ENCODE results near the gene MS4A6E. TPM values are rescaled to one million over a fixed set of nuclear protein-coding genes. Genes with fewer than 3 reads are reported as not detected.

Gene MS4A6E
- polyA plus RNA-seq, 2 donors = not detected

GRCh38 chr11:60389279-60389910, 62.3 kb downstream of the MS4A6E start:
- 50 to 51% methylated on average over 5 of the region's 5 CpGs for WGBS, 2 donors
- no peak overlapping the region for H3K4me3 ChIP-seq (ENCODE audit: low read depth in 1 of 2, low read length in 2 of 2)
- no peak overlapping the region for H3K27ac ChIP-seq (ENCODE audit: low read depth in 2 of 2, low read length in 1 of 2)
- no peaks in the 10 kb centered on the region for H3K36me3 ChIP-seq (ENCODE audit: control insufficient read depth in 2 of 2, insufficient read depth in 2 of 2, low read length in 1 of 2)
- no peaks in the 10 kb centered on the region for H3K4me1 ChIP-seq (ENCODE audit: control insufficient read depth in 2 of 2, insufficient read depth in 2 of 2, low read length in 1 of 2)
- no peaks in the 10 kb centered on the region for H3K27me3 ChIP-seq (ENCODE audit: control insufficient read depth in 1 of 2, insufficient read depth in 2 of 2, low read length in 2 of 2)
- H3K9me3 ChIP-seq (ENCODE audit: control insufficient read depth in 2 of 2, insufficient read depth in 1 of 2, low read depth in 1 of 2, low read length in 1 of 2) = no peaks in the 10 kb centered on the region

GRCh38 chr11:60390419-60390818, 63.4 kb downstream of the MS4A6E start:
- H3K27me3 ChIP-seq (ENCODE audit: control insufficient read depth in 1 of 2, insufficient read depth in 2 of 2, low read length in 2 of 2) = no peaks in the 10 kb centered on the region
- no peak overlapping the region for H3K27ac ChIP-seq (ENCODE audit: low read depth in 2 of 2, low read length in 1 of 2)
- no peak overlapping the region for H3K4me3 ChIP-seq (ENCODE audit: low read depth in 1 of 2, low read length in 2 of 2)
- H3K36me3 ChIP-seq (ENCODE audit: control insufficient read depth in 2 of 2, insufficient read depth in 2 of 2, low read length in 1 of 2) = no peaks in the 10 kb centered on the region
- no peaks in the 10 kb centered on the region for H3K9me3 ChIP-seq (ENCODE audit: control insufficient read depth in 2 of 2, insufficient read depth in 1 of 2, low read depth in 1 of 2, low read length in 1 of 2)
- H3K4me1 ChIP-seq (ENCODE audit: control insufficient read depth in 2 of 2, insufficient read depth in 2 of 2, low read length in 1 of 2) = no peaks in the 10 kb centered on the region

Other genes with a start within 250 kb of the MS4A6E start
- gene MS4A2, start 238.6 kb upstream of the MS4A6E start, polyA plus RNA-seq = under 1 TPM; 0.08 to 0.42 TPM
- 10 to 100 TPM in 1 of 2 donors, 1 to 10 TPM in 1; 7.4 to 11.4 TPM for gene MS4A6A, start 144.2 kb upstream of the MS4A6E start, polyA plus RNA-seq
- under 1 TPM; 0.37 to 0.51 TPM for gene MS4A4E, start 84.1 kb upstream of the MS4A6E start, polyA plus RNA-seq
- gene MS4A4A, start 46.6 kb upstream of the MS4A6E start, polyA plus RNA-seq = 1 to 10 TPM; 1.3 to 1.7 TPM
- gene MS4A7, start 51.3 kb downstream of the MS4A6E start, polyA plus RNA-seq = 1 to 10 TPM; 1.1 to 1.3 TPM
- under 1 TPM; 0.16 to 0.26 TPM for gene MS4A14, start 69.2 kb downstream of the MS4A6E start, polyA plus RNA-seq
- not detected for gene MS4A5, start 102.3 kb downstream of the MS4A6E start, polyA plus RNA-seq
- gene MS4A1, start 128.6 kb downstream of the MS4A6E start, polyA plus RNA-seq = 1 to 10 TPM in 1 of 2 donors, under 1 TPM in 1; 0.36 to 1.5 TPM
- gene MS4A12, start 165.5 kb downstream of the MS4A6E start, polyA plus RNA-seq = not detected
- not detected for gene MS4A13, start 188.1 kb downstream of the MS4A6E start, polyA plus RNA-seq